Right lobe of liver (tissue), 6 donors: ENCODE measurements around the gene SPTLC3. TPM values are rescaled to one million over a fixed set of nuclear protein-coding genes. Genes with fewer than 3 reads are reported as not detected.

Experiments used
- ATAC-seq, 4 donors: fragments of 200-7000 bp; cut with Tn5 transposase; one replicate each; pipeline ENCODE4 v1.9.1; 2020; ENCODE audit warnings: mild to moderate bottlenecking in 4 of 4, moderate library complexity in 4 of 4
- DNase-seq, 3 donors: peaks; one replicate each; pipeline ENCODE4 v3.0.0-alpha.2; 2020
- H3K27ac ChIP-seq, 3 donors: fragments of 200-600 bp; one replicate each; pipeline ENCODE4 v1.8.0; 2022
- H3K27me3 ChIP-seq, 2 donors: fragments of 200-600 bp; one replicate each; pipeline ENCODE4 v1.8.0; 2022
- H3K36me3 ChIP-seq, 4 donors: fragments of 200-600 bp; sonication (generic) in 1 of 4; one replicate each; pipeline versions ENCODE4 v1.5.1 to v1.8.0; 2017 to 2022; ENCODE audit warnings: control low read depth in 1 of 4
- H3K4me1 ChIP-seq, 4 donors: fragments of 200-600 bp; sonication (generic) in 1 of 4; one replicate each; pipeline versions ENCODE4 v1.5.1 to v1.8.0; 2017 to 2022; ENCODE audit warnings: control low read depth in 1 of 4
- H3K4me3 ChIP-seq, 3 donors: fragments of 200-600 bp; one replicate each; pipeline ENCODE4 v1.8.0; 2022
- H3K9me3 ChIP-seq, 4 donors: fragments of 200-600 bp; sonication (generic) in 1 of 4; one replicate each; pipeline versions ENCODE4 v1.5.1 to v1.8.0; 2017 to 2022; ENCODE audit warnings: control low read depth in 1 of 4
- POLR2A ChIP-seq: fragments of 450-650 bp; IDR thresholded peaks from one replicate; pipeline ENCODE4 v1.6.1; 2017; ENCODE audit warnings: antibody characterized with exemption, mild to moderate bottlenecking
- WGBS: methylation state at CpG from one replicate; pipeline ENCODE4 v1.1.6; 2018; ENCODE audit warnings: low coverage, low lambda C conversion rate; ENCODE audit not compliant: insufficient coverage; ENCODE audit errors: missing lambda C conversion rate; 5-methylcytosine and 5-hydroxymethylcytosine counted together
- intact Hi-C, 2 donors: fragments of 100-400 bp; cut with DNase I; formaldehyde crosslinking; loops; one replicate each; pipeline versions ENCODE4 v1.11.2 to v1.14.1; 2022
- total RNA-seq, 6 experiments: library from RNA; depleted of rRNA in 2 of 6; stranded (reverse); fragments of >200 nt in 2 of 6; fragmentation: NEBNext Ultra II Directional in 3 of 6; extraction: Animal tissue kit (Norgen Biotek cat#: 25700) in 3 of 6; gene quantifications; one replicate each; pipeline versions ENCODE4 v1.1.0 to v1.2.4, GENCODE V29; 2016 to 2023
- TF ChIP-seq, protein P1 (sequence below), 4 donors: fragments of 200-600 bp in 3 of 4; fragments of 450-650 bp in 1 of 4; IDR thresholded peaks; one replicate each; pipeline versions ENCODE4 v1.5.1 to v1.8.0; 2016 to 2022; ENCODE audit warnings: antibody characterized with exemption in 4 of 4, mild to moderate bottlenecking in 2 of 4
- donor health status: DM: no; HTN: yes; CAD: no.
- donor health status: DM: no; HTN: no; CAD: no.
- donor health status: DM: no; HTN: no; CAD: no.
- donor health status: DM: no; HTN: yes; CAD: no.
- donor health status: DM: no; HTN: yes; CAD: no.

The SPTLC3 gene
- total RNA-seq, 6 experiments from 2014 or later: 16.4 to 25.6 (median 24.8) TPM

DNA sequence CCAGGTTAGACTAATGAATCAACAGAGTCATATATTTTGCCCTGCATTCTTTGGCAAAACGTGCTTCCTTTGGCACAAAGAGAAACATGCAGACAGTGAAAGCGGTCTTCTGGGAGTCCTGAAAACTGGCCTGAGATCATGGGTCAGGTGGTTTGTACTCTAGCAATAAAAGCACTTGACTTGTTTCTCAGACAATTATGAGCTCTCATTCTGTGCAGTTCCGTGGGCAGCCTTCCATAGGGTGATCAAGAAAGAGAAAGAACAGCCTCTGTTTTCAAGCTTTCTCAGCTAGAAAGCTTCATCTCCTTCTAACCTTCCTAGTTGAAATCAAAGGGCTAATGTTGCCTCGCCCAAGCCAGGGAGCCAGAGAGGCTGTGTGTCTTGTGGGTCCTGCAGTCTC is 149.6 kb downstream of the SPTLC3 start:
- ATAC-seq: no peak
- intact Hi-C loops: no loop called here
- no peaks in the 10 kb centered on the region for H3K27me3 ChIP-seq
- 73% methylated on average over 2 of the region's 4 CpGs for WGBS
- no peak for DNase-seq
- TF ChIP-seq, protein P1, sequence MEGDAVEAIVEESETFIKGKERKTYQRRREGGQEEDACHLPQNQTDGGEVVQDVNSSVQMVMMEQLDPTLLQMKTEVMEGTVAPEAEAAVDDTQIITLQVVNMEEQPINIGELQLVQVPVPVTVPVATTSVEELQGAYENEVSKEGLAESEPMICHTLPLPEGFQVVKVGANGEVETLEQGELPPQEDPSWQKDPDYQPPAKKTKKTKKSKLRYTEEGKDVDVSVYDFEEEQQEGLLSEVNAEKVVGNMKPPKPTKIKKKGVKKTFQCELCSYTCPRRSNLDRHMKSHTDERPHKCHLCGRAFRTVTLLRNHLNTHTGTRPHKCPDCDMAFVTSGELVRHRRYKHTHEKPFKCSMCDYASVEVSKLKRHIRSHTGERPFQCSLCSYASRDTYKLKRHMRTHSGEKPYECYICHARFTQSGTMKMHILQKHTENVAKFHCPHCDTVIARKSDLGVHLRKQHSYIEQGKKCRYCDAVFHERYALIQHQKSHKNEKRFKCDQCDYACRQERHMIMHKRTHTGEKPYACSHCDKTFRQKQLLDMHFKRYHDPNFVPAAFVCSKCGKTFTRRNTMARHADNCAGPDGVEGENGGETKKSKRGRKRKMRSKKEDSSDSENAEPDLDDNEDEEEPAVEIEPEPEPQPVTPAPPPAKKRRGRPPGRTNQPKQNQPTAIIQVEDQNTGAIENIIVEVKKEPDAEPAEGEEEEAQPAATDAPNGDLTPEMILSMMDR (IDR thresholded peaks at IDR 0.05): no peak
- no peak for TF ChIP-seq POLR2A
- no peaks in the 10 kb centered on the region for H3K4me1 ChIP-seq
- H3K36me3 ChIP-seq: peaks cover 0 to 15% (median 0%) of the 10 kb centered on the region in 4 donors
- H3K27ac ChIP-seq: no peak overlapping the region
- no peak overlapping the region for H3K4me3 ChIP-seq
- H3K9me3 ChIP-seq: no peaks in the 10 kb centered on the region

- Histone ChIP-seq H3K27me3 (no peaks in the 10 kb centered on the region), H3K4me3 (no peak overlapping the region), H3K36me3 (peaks cover 0 to 8% (median 1%) of the 10 kb centered on the region in 4 donors), H3K9me3 (no peaks in the 10 kb centered on the region), H3K4me1 (no peaks in the 10 kb centered on the region), H3K27ac (no peak overlapping the region)
- ATAC-seq: no peak
- intact Hi-C loops: no loop called here
- no peak for DNase-seq
- 93% methylated on average over 9 of the region's 9 CpGs for WGBS
- TF ChIP-seq, protein P1 (IDR thresholded peaks at IDR 0.05): no peak
- TF ChIP-seq POLR2A: no peak
Observed at GRCh38 chr20:13159889-13160288, 151.1 kb downstream of the SPTLC3 start.

GRCh38 chr20:13165203-13165602 is 156.4 kb downstream of the SPTLC3 start:
- Histone ChIP-seq H3K4me1 (no peaks in the 10 kb centered on the region), H3K9me3 (no peaks in the 10 kb centered on the region), H3K36me3 (peaks cover 0 to 3% (median 0%) of the 10 kb centered on the region in 4 donors), H3K27me3 (no peaks in the 10 kb centered on the region), H3K27ac (no peak overlapping the region), H3K4me3 (no peak overlapping the region)
- TF ChIP-seq POLR2A: no peak
- WGBS: 64% methylated on average over 4 of the region's 4 CpGs
- ATAC-seq (no peak), DNase-seq (no peak)
- intact Hi-C loops: no loop called here

DNA sequence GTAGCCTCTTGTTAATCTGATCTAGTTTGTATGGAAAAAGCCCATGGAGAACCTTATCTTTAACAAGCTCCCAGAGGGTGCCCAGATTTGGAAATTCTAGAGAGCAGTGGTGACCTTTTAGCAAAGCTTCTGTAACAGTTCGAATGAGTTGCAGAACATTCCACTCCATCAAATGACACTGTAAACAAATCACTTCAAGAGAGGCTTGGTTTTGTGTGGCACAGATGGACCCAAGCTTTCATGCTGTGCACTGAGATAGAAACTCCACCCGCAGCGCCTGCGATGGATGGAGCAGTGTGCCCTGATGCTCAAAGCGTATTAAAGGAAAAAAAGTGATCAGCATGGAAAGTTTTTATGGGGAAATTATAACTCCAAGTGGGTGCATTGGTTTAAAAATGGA is 157.2 kb downstream of the SPTLC3 start:
- no peaks in the 10 kb centered on the region for H3K4me1 ChIP-seq
- ATAC-seq: no peak
- intact Hi-C loops: no loop called here
- TF ChIP-seq, protein P1 (IDR thresholded peaks at IDR 0.05): no peak
- TF ChIP-seq POLR2A: no peak
- DNase-seq: no peak
- H3K4me3 ChIP-seq: no peak overlapping the region
- H3K27me3 ChIP-seq: no peaks in the 10 kb centered on the region
- peaks cover 0 to 3% (median 0%) of the 10 kb centered on the region in 4 donors for H3K36me3 ChIP-seq
- no peak overlapping the region for H3K27ac ChIP-seq
- no peaks in the 10 kb centered on the region for H3K9me3 ChIP-seq
- 88% methylated on average over 5 of the region's 5 CpGs for WGBS

DNA sequence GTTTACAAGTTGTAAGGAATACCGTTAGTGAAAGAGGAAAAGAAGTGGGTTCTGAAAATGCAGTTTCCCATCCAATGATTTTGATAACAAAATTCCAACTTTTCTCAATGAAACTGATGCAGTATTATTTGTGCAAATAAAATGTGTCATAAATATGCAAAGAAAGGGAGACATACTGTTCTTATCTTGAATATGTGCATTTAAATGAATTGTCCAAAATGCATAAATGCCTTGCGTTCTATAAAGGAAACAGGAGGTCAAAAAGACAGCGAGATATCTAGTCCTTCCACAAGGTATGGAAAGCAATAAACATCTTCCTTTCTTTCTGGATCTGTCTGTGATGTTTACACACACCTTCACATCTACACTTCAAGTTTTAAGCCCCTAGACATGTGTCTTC is 157.7 kb downstream of the SPTLC3 start:
- peaks cover 0 to 3% (median 0%) of the 10 kb centered on the region in 4 donors for H3K36me3 ChIP-seq
- 80% methylated on average over 3 of the region's 3 CpGs for WGBS

More for the DNA sequence above, 157.7 kb downstream of the SPTLC3 start:
- DNase-seq: no peak
- H3K27me3 ChIP-seq: no peaks in the 10 kb centered on the region
- intact Hi-C loops: no loop called here
- H3K27ac ChIP-seq: no peak overlapping the region
- H3K4me3 ChIP-seq: no peak overlapping the region
- H3K4me1 ChIP-seq: no peaks in the 10 kb centered on the region
- H3K9me3 ChIP-seq: no peaks in the 10 kb centered on the region
- no peak for ATAC-seq
- TF ChIP-seq, protein P1 (IDR thresholded peaks at IDR 0.05): no peak
- TF ChIP-seq POLR2A: no peak
